HFF-Myc (cell line): Measurements from ENCODE around the gene BRI3.

Experiments
- DNase-seq: peaks from one replicate; pipeline ENCODE4 v3.0.0-alpha.2; 2011; ENCODE audit warnings: low read depth; ENCODE audit errors: extremely low read depth
- H3K4me3 ChIP-seq: replicated peaks from 2 replicates; pipeline ENCODE4 v1.5.1; 2011; ENCODE audit warnings: low read depth, mild to moderate bottlenecking, control low read depth, low read length
- TF ChIP-seq, protein P1 (sequence below): IDR thresholded peaks from 2 replicates; pipeline ENCODE4 v1.5.1; 2012; ENCODE audit warnings: mild to moderate bottlenecking, low read depth, low read length, control low read depth; ENCODE audit errors: missing control alignments

BRI3 gene

DNA sequence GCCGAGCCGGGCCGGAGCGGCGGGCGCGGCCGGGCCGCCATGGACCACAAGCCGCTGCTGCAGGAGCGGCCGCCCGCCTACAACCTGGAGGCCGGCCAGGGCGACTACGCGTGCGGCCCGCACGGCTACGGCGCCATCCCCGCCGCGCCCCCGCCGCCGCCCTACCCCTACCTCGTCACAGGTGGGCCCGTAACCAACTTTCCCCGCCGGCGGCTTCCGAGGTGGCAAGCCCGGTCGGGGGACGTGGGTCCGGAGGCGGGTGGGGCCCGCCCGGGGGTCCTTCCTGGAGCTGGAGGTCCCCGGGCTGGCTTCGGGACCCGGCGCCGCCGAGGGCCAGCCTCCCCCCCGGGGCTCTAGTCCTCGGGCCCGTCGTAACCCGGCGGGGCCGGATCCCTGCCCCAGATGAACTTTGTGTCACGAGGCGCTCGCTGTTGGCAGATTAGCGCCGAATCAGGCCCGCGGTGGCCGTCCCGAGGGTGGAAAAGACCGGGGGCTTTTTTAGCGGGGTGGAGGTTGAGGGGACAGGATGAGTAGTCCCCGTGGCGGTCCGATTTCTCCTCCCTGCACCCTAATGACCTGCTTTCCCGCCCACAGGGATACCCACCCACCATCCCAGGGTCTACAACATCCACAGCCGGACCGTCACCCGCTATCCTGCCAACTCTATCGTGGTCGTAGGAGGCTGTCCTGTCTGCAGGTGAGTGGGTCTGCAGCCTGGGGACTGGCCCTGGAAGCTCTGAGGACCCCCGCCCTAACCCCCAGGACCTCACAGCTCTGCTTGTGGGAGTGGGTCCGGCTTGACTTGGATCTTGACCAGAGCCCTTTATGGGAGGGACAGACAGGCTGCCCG lies 496 bp downstream of the BRI3 start:
- peak overlapping the region; percentile 79 for H3K4me3 ChIP-seq
- TF ChIP-seq, protein P1, sequence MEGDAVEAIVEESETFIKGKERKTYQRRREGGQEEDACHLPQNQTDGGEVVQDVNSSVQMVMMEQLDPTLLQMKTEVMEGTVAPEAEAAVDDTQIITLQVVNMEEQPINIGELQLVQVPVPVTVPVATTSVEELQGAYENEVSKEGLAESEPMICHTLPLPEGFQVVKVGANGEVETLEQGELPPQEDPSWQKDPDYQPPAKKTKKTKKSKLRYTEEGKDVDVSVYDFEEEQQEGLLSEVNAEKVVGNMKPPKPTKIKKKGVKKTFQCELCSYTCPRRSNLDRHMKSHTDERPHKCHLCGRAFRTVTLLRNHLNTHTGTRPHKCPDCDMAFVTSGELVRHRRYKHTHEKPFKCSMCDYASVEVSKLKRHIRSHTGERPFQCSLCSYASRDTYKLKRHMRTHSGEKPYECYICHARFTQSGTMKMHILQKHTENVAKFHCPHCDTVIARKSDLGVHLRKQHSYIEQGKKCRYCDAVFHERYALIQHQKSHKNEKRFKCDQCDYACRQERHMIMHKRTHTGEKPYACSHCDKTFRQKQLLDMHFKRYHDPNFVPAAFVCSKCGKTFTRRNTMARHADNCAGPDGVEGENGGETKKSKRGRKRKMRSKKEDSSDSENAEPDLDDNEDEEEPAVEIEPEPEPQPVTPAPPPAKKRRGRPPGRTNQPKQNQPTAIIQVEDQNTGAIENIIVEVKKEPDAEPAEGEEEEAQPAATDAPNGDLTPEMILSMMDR = no peak
- DNase-seq = no peak

DNA sequence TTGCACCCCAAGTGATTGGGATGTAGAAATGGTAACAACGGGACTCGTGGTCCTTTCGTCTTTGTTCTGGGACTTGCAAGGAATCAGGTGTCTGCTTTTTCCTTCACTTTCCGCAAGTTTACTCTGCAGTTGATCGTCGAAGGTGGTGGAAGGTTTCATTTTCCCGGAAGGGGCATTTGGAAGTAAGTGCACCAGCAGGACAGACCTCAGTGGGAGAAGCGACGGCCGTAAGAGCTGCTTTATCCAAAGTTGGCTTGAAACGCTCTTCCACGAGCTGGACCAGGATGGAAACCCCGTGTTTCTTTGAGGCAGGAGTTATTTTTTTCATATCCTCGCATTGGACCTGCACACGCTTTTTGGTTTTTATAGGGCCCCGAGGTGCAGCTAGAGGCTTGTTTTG lies 1.2 kb downstream of the BRI3 start:
- peak overlapping the region; percentile 79 for H3K4me3 ChIP-seq
- DNase-seq = no peak
- TF ChIP-seq, protein P1 = no peak

DNA sequence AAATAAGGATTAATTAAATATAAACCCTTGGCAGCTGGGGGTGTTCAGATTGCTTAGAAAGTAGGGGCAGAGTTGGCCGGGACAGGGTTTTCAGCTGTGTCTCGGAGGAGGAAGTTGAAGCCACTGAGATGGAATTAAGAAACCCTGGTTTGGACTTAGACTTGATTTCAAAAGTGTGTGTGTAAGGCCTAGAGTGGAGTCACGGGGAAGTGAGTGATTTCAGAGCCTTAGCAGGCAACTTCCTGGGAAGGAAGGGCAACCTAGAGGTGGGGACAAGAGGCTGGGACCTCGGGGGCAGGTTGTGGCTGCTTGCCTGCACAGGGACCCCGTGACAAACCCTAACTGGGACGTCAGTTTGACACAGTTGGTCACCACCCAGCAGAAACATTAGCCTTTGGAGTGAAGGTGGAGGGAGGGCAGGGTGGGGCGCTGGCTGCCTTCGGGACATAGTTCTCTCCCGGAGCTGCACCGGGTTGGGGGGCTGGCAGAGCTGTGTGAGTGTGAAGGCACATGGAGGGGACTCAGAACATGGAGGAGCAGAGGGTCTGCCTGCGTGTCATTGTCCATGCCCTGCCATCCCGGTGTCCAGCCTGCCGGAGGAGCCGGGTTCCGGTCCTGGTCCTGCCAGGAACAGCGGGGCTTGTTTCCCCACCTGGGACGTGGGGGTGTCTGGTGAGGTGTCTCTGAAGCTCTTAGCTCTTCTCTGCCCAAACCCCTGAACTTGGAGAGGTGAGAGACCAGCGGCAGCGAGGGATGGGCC lies 1.8 kb downstream of the BRI3 start:
- DNase-seq = no peak
- peak overlapping the region; percentile 79 for H3K4me3 ChIP-seq
- TF ChIP-seq, protein P1 = no peak

DNA sequence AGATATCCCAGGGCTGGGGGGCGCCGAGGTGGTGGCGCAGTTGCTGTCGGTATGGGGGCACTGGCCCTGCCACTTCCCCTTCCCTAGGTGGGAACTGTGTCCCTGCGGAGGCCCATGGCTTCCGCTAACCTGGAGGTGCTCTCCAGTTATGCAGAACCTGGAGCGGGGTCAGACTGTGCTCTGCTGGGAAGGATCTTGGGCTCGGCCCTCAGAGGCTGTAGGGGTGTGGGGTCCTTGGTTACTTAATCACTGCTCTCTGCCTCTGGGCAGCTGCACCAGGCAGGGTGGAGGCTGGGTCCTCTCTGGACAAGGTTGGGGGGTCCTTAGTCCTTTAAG lies 2.4 kb downstream of the BRI3 start:
- peak overlapping the region; percentile 79 for H3K4me3 ChIP-seq
- TF ChIP-seq, protein P1 = no peak
- DNase-seq = no peak

DNA sequence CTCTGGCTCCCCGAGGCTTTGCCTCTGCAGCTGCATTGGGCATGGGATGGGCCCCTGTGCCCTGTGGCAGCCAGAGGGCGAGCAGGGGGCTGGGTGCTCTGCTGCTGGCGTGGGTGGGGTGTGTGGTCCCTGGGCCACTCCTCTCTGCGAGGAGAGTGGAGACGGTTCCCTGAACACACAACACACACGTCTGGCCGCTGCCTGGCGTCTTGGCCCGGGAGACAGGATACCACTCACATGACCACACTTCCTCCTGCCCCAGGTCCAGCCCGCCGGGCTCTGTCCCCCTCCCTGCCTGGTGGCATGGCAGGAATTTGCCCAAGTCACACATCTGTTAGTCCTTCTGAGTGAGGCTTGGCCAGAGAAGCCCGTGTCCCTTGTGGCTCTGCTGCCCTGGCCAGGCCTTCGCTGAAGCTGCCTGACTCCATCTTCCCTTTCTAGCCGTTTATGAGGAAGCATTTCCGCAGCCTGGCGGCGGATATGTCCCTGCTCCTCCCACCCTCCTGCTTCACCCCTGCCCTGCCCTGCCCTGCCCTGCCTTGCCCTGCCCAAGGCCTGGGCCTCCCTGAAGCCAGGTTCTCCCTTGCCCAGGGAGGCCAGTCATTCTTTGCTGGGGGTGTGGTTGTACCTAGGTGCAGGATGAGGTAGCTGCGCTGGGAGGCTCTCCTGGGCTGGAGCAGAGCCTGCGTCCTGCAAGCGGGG lies 3.0 kb downstream of the BRI3 start:
- H3K4me3 ChIP-seq = peak overlapping the region; percentile 79
- TF ChIP-seq, protein P1 = no peak
- DNase-seq = peak; percentile 26

DNA sequence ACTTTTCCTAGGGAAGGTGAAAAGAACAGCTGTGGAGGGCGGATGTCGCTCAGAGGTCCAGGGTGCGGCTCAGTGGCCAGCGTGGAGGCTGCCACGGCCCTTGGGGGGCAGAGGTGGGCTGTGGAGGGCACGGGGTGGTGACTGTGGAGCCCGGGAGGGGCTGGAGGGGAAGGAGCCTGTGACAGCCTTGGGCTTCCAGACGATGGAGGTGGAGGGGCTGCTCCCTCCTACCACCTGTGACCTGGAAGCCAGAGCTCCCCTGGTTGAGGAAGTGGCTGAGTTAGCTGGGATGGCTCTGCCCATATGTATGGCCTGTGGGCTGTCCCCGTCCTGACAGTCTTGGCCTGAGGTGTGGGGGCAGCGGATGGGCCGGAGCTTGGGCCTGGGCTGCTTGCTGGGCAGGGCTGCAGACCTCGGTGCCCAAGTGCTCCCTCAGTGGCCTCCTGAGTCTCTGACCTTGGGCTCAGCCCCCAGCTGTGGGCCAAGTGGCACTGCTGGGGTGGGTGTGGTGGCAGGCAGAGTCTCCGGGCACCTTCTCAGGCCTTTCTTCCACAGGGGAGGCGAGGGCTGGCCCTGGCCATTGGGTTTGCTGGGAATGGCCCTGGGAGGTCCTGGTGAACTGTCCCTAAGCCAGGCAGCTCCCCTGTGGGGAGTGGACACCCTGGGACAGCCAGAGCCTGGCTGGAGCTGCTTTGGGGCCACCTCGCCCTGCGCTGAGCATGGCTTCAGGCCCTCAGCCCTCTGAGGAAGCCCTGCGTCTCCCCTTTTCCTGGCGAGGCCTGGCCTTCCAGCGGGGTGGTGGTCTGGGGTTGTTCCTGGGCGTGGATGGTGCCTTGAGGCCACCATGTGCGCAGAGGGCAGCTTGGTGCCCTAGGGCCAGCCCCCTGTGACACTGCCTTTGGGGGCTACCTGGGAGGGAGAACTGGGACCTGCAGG lies 3.9 kb downstream of the BRI3 start:
- TF ChIP-seq, protein P1 = no peak
- no peak for DNase-seq
- peak overlapping the region; percentile 79 for H3K4me3 ChIP-seq
